Astrocyte (in vitro differentiated cells and primary cell): Measurements from ENCODE around the gene BICDL2.
A peak's percentile ranks its signal among the peaks of the same experiment; 100 is the strongest.

Experiments
- CTCF ChIP-seq: IDR thresholded peaks from 2 replicates; pipeline ENCODE4 v1.5.1; 2011; ENCODE audit warnings: low read depth, mild to moderate bottlenecking, inconsistent platforms, low read length, moderate library complexity; ENCODE audit not compliant: insufficient read depth
- EZH2 ChIP-seq: IDR thresholded peaks from 2 replicates; pipeline ENCODE4 v1.6.1; 2012; ENCODE audit warnings: mild to moderate bottlenecking, low read length, inconsistent platforms; ENCODE audit not compliant: insufficient read depth

GRCh38 chr16:3058139-3059030, 21.6 kb upstream of the BICDL2 start:
- peak; percentile 55 for TF ChIP-seq EZH2
- no peak for TF ChIP-seq CTCF
